GM19328 (cell line): ENCODE measurements around the gene FAM221B.
A peak's percentile ranks its signal among the peaks of the same experiment; 100 is the strongest.

ENCODE experiments used
- ATAC-seq: cut with Tn5 transposase; IDR thresholded peaks from one replicate; pipeline ENCODE4 v1.9.1; 2021; ENCODE audit warnings: mild to moderate bottlenecking, moderate library complexity; ENCODE audit not compliant: unreplicated experiment

Gene FAM221B

GRCh38 chr9:35847792-35848572 is 19.4 kb upstream of the FAM221B start:
- ATAC-seq, result peak; percentile 88

GRCh38 chr9:35845824-35846771 is 17.6 kb upstream of the FAM221B start:
- no peak for ATAC-seq

- no peak for ATAC-seq
Measured at GRCh38 chr9:35844628-35845270, 16.2 kb upstream of the FAM221B start.

- ATAC-seq, result no peak
Measured at GRCh38 chr9:35842795-35843194, 14.3 kb upstream of the FAM221B start.

GRCh38 chr9:35842020-35842745 is 13.7 kb upstream of the FAM221B start:
- no peak for ATAC-seq

GRCh38 chr9:35841645-35841900 is 13.0 kb upstream of the FAM221B start:
- ATAC-seq, result no peak

GRCh38 chr9:35840881-35841644 is 12.5 kb upstream of the FAM221B start:
- no peak for ATAC-seq

GRCh38 chr9:35839926-35840325 is 11.4 kb upstream of the FAM221B start:
- no peak for ATAC-seq

- ATAC-seq, result no peak
Measured at GRCh38 chr9:35836595-35836994, 8.1 kb upstream of the FAM221B start.

- ATAC-seq, result no peak
Measured at GRCh38 chr9:35835766-35836165, 7.2 kb upstream of the FAM221B start.

- no peak for ATAC-seq
Measured at GRCh38 chr9:35835216-35835632, 6.7 kb upstream of the FAM221B start.

GRCh38 chr9:35834260-35835215 is 6.0 kb upstream of the FAM221B start:
- no peak for ATAC-seq

GRCh38 chr9:35832814-35833213 is 4.3 kb upstream of the FAM221B start:
- ATAC-seq, result no peak

- ATAC-seq, result no peak
Measured at GRCh38 chr9:35831040-35831439, 2.5 kb upstream of the FAM221B start.

- ATAC-seq, result no peak
Measured at GRCh38 chr9:35829764-35830096, 1.2 kb upstream of the FAM221B start.

- ATAC-seq, result peak; percentile 72
Measured at GRCh38 chr9:35829084-35829763, 692 bp upstream of the FAM221B start, which contains the start of gene TMEM8B. TSS of gene TMEM8B (plus strand) at chr9:35829228. CDS start at chr9:35829448, 220 bp downstream.

- no peak for ATAC-seq
Measured at GRCh38 chr9:35827486-35827885, 1.0 kb downstream of the FAM221B start.

- ATAC-seq, result no peak
Measured at GRCh38 chr9:35826071-35826701, 2.3 kb downstream of the FAM221B start.
